GM12878 (cell line): Measurements from ENCODE around the gene SNX22. TPM values are rescaled to one million over a fixed set of nuclear protein-coding genes. Genes with fewer than 3 reads are reported as not detected.

ENCODE experiments used
- BMI1 ChIP-seq: fragments of 450-650 bp; IDR thresholded peaks from 2 replicates; pipeline ENCODE4 v1.6.1; 2016; ENCODE audit warnings: mild to moderate bottlenecking, moderate library complexity, borderline replicate concordance
- CBX5 ChIP-seq: sonication (generic); IDR thresholded peaks from 2 replicates; pipeline ENCODE4 v1.6.1; 2016; ENCODE audit warnings: low read depth, moderate library complexity, mild to moderate bottlenecking, inconsistent platforms
- FOXK2 ChIP-seq: fragments of 450-650 bp; IDR thresholded peaks from 2 replicates; pipeline ENCODE4 v1.6.1; 2017; ENCODE audit warnings: mild to moderate bottlenecking, moderate library complexity
- KLF5 ChIP-seq: fragments of 450-650 bp; IDR thresholded peaks from 2 replicates; pipeline ENCODE4 v1.6.1; 2014; ENCODE audit warnings: mild to moderate bottlenecking; ENCODE audit not compliant: partially characterized antibody
- MXI1 ChIP-seq: fragments of 150-350 bp; IDR thresholded peaks from 2 replicates; pipeline ENCODE4 v1.6.1; 2011; ENCODE audit warnings: low read depth, mild to moderate bottlenecking, inconsistent platforms, low read length, improper control_type of control experiment
- NFXL1 ChIP-seq: fragments of 450-650 bp; IDR thresholded peaks from 2 replicates; pipeline ENCODE4 v1.6.1; 2017; ENCODE audit warnings: antibody characterized with exemption, mild to moderate bottlenecking, borderline replicate concordance
- NR2C1 ChIP-seq: fragments of 450-650 bp; IDR thresholded peaks from 2 replicates; pipeline ENCODE4 v1.6.1; 2017; ENCODE audit warnings: antibody characterized with exemption, mild to moderate bottlenecking, moderate library complexity
- NR2C2 ChIP-seq: IDR thresholded peaks from 2 replicates; pipeline ENCODE4 v1.6.1; 2011; ENCODE audit warnings: borderline replicate concordance, low read depth; ENCODE audit not compliant: control insufficient read depth, insufficient read length
- POLR2A ChIP-seq: IDR thresholded peaks from 2 replicates; pipeline ENCODE4 v1.6.1; 2011; ENCODE audit warnings: low read depth, mild to moderate bottlenecking, low read length
- RAD21 ChIP-seq: IDR thresholded peaks from 2 replicates; pipeline ENCODE4 v1.6.1; 2011; ENCODE audit warnings: mild to moderate bottlenecking, low read depth, low read length, moderate library complexity; ENCODE audit not compliant: insufficient read depth
- RAD51 ChIP-seq: fragments of 450-650 bp; IDR thresholded peaks from 2 replicates; pipeline ENCODE4 v1.6.1; 2016; ENCODE audit warnings: moderate library complexity, mild to moderate bottlenecking, inconsistent platforms
- RBBP5 ChIP-seq: fragments of 200-600 bp; sonication (generic); conservative IDR thresholded peaks from 2 replicates; pipeline ENCODE4 v1.6.1; 2016
- STAT3 ChIP-seq: IDR thresholded peaks from 2 replicates; pipeline ENCODE4 v1.6.1; 2011; ENCODE audit warnings: low read depth, low read length, improper control_type of control experiment
- SUZ12 ChIP-seq: fragments of 200-600 bp; sonication (generic); IDR thresholded peaks from one replicate; pipeline ENCODE4 v1.6.1; 2018; ENCODE audit warnings: antibody characterized with exemption, mild to moderate bottlenecking; ENCODE audit not compliant: unreplicated experiment
- ZNF207 ChIP-seq: fragments of 450-650 bp; IDR thresholded peaks from 2 replicates; pipeline ENCODE4 v1.6.1; 2014; ENCODE audit warnings: antibody characterized with exemption, mild to moderate bottlenecking, borderline replicate concordance
- ZNF217 ChIP-seq: fragments of 450-650 bp; IDR thresholded peaks from 2 replicates; pipeline ENCODE4 v1.6.1; 2017; ENCODE audit warnings: antibody characterized with exemption, mild to moderate bottlenecking
- polyA plus RNA-seq, 11 experiments: library from polyadenylated mRNA; depleted of rRNA in 4 of 11; unstranded in 6 of 11; stranded (reverse) in 5 of 11; fragments of >200 nt; fragmentation: Nextera tagmentation in 4 of 11; fragmentation: Illumina TruSeq in 1 of 11; extraction: Ambion mirVana in 4 of 11; extraction: Trizol in 1 of 11; gene quantifications; 1 replicate in 1 of 11; 2 replicates in 10 of 11; pipeline versions ENCODE4 v1.2.1 to v1.2.3, GENCODE V29; 2011 to 2016; ENCODE audit warnings: inconsistent platforms in 2 of 11, missing spikeins in 2 of 11, low read depth in 1 of 11
- total RNA-seq, 4 experiments: library from RNA; depleted of rRNA in 3 of 4; stranded (reverse); fragments of >200 nt in 3 of 4; fragmentation: Illumina TruSeq in 1 of 4; extraction: Trizol in 1 of 4; gene quantifications; 2 replicates each; pipeline versions ENCODE4 v1.2.1 to v1.2.3, GENCODE V29; 2013 to 2021
- TF ChIP-seq, protein P1 (sequence below): fragments of 450-650 bp; IDR thresholded peaks from 2 replicates; pipeline ENCODE4 v1.6.1; 2017; ENCODE audit warnings: mild to moderate bottlenecking, moderate library complexity
- TF ChIP-seq, protein P2 (sequence below): IDR thresholded peaks from 2 replicates; pipeline ENCODE4 v1.6.1; 2011; ENCODE audit warnings: borderline replicate concordance, low read depth, mild to moderate bottlenecking, moderate library complexity, mixed read lengths, low read length; ENCODE audit not compliant: insufficient read depth; ENCODE audit errors: extremely low read length
- TF ChIP-seq, protein P3 (sequence below): fragments of 450-650 bp; IDR thresholded peaks from 2 replicates; pipeline ENCODE4 v1.6.1; 2017; ENCODE audit warnings: borderline replicate concordance
- TF ChIP-seq, protein P4 (sequence below): fragments of 450-650 bp; IDR thresholded peaks from 2 replicates; pipeline ENCODE4 v1.6.1; 2017; ENCODE audit warnings: low read depth, mild to moderate bottlenecking, moderate library complexity
- TF ChIP-seq, protein P5 (sequence below): fragments of 450-650 bp; IDR thresholded peaks from 2 replicates; pipeline ENCODE4 v1.6.1; 2016; ENCODE audit warnings: mild to moderate bottlenecking

SNX22 gene
- total and polyA plus RNA-seq, 10 of the 15 experiments (the other 5 are each of a cell fraction or from before 2014, with no cell fraction given): 4.4 to 29.0 (median 8.7) TPM

DNA sequence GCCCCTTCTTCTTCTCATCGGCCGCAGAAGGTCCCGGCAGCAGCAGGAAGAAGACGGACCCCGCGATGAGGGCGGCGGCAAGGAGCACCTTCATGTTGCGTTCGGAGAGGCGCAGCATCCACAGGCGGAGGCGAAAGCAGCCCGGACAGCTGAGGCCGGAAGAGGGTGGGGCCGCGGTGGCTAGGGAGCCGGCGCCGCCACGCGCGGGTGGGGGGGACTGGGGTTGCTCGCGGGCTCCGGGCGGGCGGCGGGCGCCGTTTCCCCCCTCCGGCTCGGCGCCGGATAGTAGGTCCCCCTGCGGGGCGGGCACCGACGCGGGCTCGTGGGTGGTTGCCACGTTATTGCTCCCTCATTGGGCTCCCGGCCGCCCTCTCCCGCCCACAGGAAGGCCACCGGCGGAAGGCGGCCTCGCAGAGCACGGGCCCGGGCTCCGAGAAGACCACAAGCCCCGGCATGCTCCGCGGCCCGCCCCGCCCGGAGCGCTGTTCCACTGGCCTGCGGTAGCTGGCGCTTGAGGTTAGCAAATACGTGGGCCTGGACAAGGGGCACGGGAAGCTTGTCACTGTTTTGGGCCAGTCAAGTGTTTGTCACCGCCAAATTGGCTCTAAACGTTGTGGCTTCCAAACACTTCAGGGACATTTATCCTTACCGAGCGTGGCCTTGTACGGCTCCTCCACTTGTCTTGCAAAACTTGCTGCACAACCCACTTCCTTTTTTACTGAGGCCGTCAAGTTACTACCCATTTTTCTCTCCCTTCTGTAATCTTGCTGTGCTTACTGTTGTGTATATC, 11.5 kb downstream of the SNX22 start, which contains the start of gene PPIB (continued):
- TF ChIP-seq NFXL1: no peak
- no peak for TF ChIP-seq CBX5
- TF ChIP-seq, protein P1, sequence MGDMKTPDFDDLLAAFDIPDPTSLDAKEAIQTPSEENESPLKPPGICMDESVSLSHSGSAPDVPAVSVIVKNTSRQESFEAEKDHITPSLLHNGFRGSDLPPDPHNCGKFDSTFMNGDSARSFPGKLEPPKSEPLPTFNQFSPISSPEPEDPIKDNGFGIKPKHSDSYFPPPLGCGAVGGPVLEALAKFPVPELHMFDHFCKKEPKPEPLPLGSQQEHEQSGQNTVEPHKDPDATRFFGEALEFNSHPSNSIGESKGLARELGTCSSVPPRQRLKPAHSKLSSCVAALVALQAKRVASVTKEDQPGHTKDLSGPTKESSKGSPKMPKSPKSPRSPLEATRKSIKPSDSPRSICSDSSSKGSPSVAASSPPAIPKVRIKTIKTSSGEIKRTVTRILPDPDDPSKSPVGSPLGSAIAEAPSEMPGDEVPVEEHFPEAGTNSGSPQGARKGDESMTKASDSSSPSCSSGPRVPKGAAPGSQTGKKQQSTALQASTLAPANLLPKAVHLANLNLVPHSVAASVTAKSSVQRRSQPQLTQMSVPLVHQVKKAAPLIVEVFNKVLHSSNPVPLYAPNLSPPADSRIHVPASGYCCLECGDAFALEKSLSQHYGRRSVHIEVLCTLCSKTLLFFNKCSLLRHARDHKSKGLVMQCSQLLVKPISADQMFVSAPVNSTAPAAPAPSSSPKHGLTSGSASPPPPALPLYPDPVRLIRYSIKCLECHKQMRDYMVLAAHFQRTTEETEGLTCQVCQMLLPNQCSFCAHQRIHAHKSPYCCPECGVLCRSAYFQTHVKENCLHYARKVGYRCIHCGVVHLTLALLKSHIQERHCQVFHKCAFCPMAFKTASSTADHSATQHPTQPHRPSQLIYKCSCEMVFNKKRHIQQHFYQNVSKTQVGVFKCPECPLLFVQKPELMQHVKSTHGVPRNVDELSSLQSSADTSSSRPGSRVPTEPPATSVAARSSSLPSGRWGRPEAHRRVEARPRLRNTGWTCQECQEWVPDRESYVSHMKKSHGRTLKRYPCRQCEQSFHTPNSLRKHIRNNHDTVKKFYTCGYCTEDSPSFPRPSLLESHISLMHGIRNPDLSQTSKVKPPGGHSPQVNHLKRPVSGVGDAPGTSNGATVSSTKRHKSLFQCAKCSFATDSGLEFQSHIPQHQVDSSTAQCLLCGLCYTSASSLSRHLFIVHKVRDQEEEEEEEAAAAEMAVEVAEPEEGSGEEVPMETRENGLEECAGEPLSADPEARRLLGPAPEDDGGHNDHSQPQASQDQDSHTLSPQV: no peak
- TF ChIP-seq RBBP5: no peak
- TF ChIP-seq POLR2A: peak; percentile 99
- TF ChIP-seq ZNF207: peak; percentile 62; the same call in 1 of the 2 replicates
- TF ChIP-seq ZNF217: no peak
- TF ChIP-seq NR2C1: peak; percentile 58
- no peak for TF ChIP-seq RAD51
- no peak for TF ChIP-seq NR2C2
- TF ChIP-seq, protein P2, sequence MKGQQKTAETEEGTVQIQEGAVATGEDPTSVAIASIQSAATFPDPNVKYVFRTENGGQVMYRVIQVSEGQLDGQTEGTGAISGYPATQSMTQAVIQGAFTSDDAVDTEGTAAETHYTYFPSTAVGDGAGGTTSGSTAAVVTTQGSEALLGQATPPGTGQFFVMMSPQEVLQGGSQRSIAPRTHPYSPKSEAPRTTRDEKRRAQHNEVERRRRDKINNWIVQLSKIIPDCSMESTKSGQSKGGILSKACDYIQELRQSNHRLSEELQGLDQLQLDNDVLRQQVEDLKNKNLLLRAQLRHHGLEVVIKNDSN: no peak
- peak; percentile 67 for TF ChIP-seq RAD21
- no peak for TF ChIP-seq BMI1
- TF ChIP-seq FOXK2: peak; percentile 94
- no peak for TF ChIP-seq STAT3
- TF ChIP-seq, protein P3, sequence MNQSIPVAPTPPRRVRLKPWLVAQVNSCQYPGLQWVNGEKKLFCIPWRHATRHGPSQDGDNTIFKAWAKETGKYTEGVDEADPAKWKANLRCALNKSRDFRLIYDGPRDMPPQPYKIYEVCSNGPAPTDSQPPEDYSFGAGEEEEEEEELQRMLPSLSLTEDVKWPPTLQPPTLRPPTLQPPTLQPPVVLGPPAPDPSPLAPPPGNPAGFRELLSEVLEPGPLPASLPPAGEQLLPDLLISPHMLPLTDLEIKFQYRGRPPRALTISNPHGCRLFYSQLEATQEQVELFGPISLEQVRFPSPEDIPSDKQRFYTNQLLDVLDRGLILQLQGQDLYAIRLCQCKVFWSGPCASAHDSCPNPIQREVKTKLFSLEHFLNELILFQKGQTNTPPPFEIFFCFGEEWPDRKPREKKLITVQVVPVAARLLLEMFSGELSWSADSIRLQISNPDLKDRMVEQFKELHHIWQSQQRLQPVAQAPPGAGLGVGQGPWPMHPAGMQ: no peak
- TF ChIP-seq SUZ12: no peak
- TF ChIP-seq, protein P4, sequence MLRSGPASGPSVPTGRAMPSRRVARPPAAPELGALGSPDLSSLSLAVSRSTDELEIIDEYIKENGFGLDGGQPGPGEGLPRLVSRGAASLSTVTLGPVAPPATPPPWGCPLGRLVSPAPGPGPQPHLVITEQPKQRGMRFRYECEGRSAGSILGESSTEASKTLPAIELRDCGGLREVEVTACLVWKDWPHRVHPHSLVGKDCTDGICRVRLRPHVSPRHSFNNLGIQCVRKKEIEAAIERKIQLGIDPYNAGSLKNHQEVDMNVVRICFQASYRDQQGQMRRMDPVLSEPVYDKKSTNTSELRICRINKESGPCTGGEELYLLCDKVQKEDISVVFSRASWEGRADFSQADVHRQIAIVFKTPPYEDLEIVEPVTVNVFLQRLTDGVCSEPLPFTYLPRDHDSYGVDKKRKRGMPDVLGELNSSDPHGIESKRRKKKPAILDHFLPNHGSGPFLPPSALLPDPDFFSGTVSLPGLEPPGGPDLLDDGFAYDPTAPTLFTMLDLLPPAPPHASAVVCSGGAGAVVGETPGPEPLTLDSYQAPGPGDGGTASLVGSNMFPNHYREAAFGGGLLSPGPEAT: peak; percentile 47; the same call in 1 of the 2 replicates
- TF ChIP-seq, protein P5, sequence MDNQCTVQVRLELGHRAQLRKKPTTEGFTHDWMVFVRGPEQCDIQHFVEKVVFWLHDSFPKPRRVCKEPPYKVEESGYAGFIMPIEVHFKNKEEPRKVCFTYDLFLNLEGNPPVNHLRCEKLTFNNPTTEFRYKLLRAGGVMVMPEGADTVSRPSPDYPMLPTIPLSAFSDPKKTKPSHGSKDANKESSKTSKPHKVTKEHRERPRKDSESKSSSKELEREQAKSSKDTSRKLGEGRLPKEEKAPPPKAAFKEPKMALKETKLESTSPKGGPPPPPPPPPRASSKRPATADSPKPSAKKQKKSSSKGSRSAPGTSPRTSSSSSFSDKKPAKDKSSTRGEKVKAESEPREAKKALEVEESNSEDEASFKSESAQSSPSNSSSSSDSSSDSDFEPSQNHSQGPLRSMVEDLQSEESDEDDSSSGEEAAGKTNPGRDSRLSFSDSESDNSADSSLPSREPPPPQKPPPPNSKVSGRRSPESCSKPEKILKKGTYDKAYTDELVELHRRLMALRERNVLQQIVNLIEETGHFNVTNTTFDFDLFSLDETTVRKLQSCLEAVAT: no peak; the same call in 1 of the 2 replicates
- TF ChIP-seq MXI1: 0 out of 2 replicates have a peak, but pooled peaks have one; percentile 6
- peak; percentile 98 for TF ChIP-seq KLF5
